NB4 (cell line): ENCODE data around the gene BAHCC1.

Experiments
- CTCF ChIP-seq: IDR thresholded peaks from one replicate; pipeline ENCODE4 v1.5.1; 2012; ENCODE audit warnings: low read depth, low read length
- MAX ChIP-seq: IDR thresholded peaks from 2 replicates; pipeline ENCODE4 v1.6.1; 2011; ENCODE audit warnings: low read depth, low read length
- MYC ChIP-seq: IDR thresholded peaks from 2 replicates; pipeline ENCODE4 v1.6.1; 2011; ENCODE audit warnings: low read depth, low read length
- POLR2A ChIP-seq: IDR thresholded peaks from 2 replicates; pipeline ENCODE4 v1.6.1; 2011; ENCODE audit warnings: mild to moderate bottlenecking; ENCODE audit not compliant: insufficient read length; ENCODE audit errors: extremely low read depth

- TF ChIP-seq POLR2A (no peak), CTCF (no peak), MAX (no peak), MYC (no peak)
Measured at GRCh38 chr17:81417049-81417878, 22.0 kb downstream of the BAHCC1 start.
